IPS-NIHi7 (cell line): ENCODE results near the gene GRK5.
"Not testable (repeated sequence)": the region's sequence is repeated elsewhere in the genome, so short reads cannot be mapped to it uniquely, and the experiment has no call there.

Experiments
- DNase-seq: peaks from one replicate; pipeline ENCODE4 v3.0.0; 2012; ENCODE audit warnings: mixed read lengths; ENCODE audit errors: extremely low spot score

The GRK5 gene

GRCh38 chr10:119420950-119421875, 213.8 kb downstream of the GRK5 start:
- no peak for DNase-seq

DNA sequence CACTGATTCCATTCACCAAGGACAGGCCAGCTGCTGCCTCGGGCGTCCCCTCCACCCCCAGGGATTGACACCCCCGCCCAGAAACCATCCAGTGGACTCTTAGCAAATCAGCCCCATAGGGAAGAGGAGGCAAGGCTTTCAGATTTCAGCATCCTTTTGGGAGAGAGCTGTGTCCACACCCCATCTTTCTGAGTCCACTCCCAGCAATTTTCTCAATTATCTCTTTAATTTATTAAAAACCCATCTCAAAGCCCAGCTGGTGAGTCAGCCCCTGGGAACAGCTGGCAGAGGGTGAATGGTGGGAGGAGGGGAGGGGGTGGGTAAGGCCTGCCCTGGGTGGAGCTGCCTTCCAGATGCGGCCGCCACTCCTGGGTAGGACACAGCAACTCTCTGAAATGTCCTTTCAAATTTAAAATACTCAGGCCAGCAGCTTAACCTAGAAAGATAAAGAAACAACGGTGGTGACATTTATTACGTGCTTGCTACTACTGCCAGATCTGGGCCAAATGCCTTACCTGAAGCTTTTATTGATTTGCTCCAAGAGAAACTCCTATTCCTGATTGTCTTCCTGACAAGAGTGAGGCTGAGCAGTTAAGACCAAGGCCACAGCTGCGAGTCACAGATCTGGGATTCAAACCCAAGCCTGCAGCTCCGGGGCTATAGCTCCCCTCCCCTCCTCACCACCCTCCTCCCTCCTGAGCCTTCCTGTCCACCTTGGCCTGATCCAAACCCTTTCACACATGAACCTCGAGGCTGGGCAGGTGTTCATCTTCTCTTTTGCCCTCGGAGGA, 214.7 kb downstream of the GRK5 start:
- DNase-seq, result no peak

DNA sequence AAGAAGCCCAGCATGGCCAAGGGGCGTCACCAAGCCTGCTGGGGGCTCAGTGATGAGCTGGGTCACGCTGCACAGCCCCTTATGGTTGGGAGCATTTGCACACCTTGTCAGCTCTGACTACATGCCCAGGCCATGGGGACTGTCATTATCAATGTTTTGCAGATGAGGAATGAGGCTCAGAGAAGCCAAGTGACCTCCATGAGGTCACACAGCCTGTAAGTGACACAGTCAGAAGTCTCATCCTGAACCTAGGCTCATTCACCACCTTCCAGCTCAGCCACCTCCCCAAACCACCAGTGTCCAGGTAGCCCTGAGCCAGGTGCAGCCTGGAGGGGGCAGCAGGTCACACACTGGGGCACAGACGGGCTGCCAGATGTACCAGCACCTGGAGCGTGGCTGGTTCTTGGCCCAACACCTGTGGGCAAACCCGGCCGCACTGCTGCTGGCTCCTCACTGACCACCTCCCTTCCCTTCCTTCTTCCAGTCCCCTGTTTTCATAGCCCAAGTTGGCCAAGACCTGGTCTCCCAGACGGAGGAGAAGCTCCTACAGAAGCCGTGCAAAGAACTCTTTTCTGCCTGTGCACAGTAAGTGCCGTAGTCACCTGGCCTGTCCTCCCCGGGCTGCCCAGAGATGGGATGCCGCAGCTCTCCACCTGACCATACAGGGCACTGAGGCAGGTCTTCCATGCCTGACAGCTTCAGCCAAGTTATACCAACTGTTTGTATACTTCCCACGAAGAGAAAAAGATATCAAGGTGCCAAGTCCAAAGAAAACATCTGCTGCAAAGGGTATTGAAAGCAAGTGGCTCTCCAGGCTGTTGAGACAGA, 215.5 kb downstream of the GRK5 start:
- DNase-seq, result no peak

GRCh38 chr10:119423510-119424257, 216.3 kb downstream of the GRK5 start:
- DNase-seq, result no peak

GRCh38 chr10:119424258-119424975, 217.0 kb downstream of the GRK5 start:
- no peak for DNase-seq

DNA sequence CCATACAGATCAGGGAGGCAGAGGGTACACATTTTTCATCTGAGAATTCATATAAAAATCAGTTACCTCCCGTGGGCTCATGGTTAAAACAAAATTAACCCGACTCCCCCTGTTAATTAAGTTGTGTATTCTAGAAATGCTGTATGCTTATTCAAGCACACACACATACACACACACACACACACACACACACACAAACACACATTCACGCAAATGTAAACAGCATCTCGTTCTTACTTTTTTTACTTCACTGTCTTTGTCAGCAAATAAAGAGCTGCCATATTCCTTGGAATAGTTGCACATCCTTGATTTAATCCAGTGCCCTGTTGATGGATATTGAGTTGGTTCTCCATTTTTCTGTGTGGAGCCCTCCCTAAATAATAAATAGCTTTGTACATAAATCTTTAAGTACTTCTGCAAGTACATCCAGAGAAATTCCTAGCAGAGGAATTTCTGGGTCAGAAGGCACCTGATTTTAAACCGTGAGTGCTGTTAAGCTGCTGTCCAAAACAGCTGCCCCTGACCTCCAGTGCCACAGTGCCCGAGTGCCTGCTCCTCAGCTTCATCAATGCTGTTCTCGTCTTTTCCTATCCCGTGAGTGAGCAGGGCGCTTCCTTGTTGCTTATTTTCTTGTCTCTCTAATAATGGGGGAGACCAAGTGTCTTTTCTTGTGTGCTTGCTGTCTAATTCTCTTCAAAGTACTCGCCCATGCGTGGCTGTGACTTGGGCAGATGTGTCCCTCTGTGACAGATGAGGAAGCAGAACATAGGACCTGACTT, 217.9 kb downstream of the GRK5 start:
- no peak for DNase-seq

DNA sequence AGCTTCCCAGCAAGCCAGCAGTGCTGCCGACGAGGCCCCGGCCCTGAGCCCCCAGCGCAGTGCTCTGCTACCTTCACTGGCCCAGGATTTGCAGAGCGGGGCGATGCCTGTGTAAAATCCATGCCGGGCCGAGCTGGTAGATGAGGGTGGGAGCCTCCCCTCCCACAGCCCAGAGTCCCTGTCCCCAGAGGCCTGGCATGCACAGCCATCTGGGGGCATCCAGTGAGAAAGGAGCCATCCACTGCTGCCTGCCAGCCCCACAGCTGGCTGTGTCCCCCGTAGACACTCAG, 218.5 kb downstream of the GRK5 start:
- DNase-seq, result no peak

DNA sequence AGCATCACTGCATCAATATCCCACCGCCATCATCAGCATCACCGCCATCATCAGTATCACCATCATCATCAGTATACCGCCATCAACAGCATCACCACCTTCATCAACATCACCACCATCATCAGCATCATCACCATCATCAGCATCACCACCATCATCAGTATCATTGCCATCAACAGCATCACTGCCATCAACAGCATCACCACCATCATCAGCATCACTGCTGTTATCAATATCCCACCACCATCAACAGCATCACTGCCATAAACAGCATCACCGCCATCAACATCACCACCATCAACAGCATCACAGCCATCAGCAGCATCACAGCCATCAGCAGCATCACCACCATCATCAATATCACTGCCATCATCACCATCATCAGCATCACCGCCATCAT, 219.3 kb downstream of the GRK5 start:
- no peak for DNase-seq

DNA sequence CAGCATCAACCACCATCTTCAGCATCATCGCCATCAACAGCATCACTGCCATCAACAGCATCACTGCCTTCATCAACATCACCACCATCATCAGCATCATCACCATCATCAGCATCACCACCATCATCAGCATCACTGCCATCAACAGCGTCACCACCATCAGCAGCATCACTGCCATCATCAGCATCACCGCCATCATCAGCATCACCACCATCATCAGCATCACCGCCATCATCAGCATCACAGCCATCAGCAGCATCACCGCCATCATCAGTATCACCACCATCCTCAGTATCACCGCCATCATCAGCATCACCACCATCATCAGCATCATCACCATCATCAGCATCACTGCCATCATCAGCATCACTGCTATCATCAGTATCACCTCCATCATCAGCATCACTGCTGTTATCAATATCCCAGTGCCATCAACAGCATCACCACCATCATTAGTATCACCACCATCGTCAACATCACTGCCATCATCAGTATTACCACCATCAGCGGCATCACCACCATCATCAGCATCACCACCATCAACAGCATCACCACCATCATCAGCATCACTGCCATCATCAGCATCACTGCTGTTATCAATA, 220.0 kb downstream of the GRK5 start:
- no peak for DNase-seq

- DNase-seq, result no peak
Observed at GRCh38 chr10:119428789-119429188, 221.4 kb downstream of the GRK5 start.

DNA sequence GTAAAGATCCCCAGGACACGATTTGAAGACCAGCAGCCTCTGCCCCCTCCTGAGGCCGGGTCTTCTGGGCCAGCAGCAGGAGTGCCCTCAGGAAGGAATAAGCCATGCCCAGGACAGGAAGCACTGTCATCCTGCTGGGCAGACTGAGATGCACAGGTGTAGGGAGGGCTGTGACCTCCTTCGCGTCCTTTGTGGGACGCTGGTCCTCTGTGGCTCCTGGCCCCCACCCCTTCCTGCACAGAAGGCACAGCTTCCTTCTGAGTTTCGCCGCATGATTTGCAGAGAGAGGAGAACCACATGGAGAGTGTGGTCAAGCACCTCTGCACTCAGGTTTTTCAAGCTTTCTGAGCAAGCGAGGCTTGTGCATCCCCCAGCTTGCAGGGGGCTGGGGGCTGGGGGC, 222.4 kb downstream of the GRK5 start:
- no peak for DNase-seq

GRCh38 chr10:119431034-119431772, 223.8 kb downstream of the GRK5 start:
- DNase-seq, result no peak

- no peak for DNase-seq
Observed at GRCh38 chr10:119431773-119432135, 224.4 kb downstream of the GRK5 start.

GRCh38 chr10:119434942-119435341, 227.6 kb downstream of the GRK5 start:
- DNase-seq, result not testable (repeated sequence)

GRCh38 chr10:119438717-119439116, 231.3 kb downstream of the GRK5 start:
- DNase-seq, result no peak

GRCh38 chr10:119439922-119440321, 232.6 kb downstream of the GRK5 start:
- no peak for DNase-seq

DNA sequence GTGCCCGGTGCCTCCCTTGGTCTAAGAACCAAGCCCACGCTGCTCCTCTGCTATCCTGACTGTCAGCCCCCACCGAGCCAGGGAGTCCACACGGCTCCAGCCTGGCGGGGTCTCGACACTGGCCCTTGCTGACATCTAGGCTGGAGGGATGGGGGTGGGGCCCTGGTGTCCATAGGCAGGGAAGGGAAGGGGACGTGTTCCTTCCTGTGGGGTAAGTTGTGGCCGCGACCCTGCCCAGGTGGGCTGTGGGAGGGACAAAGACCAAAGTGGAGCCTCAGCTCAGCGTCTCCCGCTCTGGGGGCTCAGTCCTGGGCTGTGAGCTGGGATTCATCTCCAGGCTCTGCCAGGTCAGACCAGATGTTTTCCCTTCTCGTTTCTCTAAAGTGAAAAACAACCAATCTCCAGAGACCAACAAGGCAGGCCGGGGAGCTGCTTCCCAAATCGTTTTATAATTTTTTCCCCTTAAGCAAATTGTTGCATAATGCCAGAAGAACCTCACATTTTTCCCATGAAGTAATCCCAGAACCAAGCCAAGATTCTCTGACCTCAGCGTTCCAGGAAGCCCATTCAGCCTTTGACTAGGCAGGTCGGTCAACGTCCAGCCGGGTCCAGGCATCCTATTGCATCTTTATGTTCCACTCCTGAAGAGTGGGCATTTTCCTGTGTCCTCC, 233.9 kb downstream of the GRK5 start:
- DNase-seq, result no peak
